HG02943 (cell line): Measurements from ENCODE around the gene ZMAT3.

Experiments
- ATAC-seq: cut with Tn5 transposase; IDR thresholded peaks from one replicate; pipeline ENCODE4 v1.9.1; 2021; ENCODE audit warnings: mild to moderate bottlenecking, low read depth, moderate library complexity; ENCODE audit not compliant: unreplicated experiment

ZMAT3 gene

DNA sequence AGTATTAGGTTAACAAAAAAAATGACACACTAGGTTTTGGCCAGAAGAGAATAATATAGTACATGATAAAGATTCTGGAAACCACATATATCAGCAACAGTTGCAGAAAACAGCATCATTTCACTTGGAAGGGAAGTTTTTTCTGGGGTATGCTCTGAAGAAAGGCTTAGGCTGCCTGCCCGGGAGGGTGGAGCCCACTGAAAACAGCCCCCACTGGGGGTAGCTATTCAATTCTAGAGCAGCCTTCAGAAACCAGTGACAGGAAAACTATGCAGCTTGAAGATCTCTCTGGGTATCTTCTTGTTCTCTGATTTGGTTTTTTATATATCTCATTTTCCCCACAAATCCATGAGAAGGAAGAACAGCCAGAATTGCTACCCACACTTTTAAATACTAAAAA lies 43.2 kb downstream of the ZMAT3 start:
- ATAC-seq, result no peak

DNA sequence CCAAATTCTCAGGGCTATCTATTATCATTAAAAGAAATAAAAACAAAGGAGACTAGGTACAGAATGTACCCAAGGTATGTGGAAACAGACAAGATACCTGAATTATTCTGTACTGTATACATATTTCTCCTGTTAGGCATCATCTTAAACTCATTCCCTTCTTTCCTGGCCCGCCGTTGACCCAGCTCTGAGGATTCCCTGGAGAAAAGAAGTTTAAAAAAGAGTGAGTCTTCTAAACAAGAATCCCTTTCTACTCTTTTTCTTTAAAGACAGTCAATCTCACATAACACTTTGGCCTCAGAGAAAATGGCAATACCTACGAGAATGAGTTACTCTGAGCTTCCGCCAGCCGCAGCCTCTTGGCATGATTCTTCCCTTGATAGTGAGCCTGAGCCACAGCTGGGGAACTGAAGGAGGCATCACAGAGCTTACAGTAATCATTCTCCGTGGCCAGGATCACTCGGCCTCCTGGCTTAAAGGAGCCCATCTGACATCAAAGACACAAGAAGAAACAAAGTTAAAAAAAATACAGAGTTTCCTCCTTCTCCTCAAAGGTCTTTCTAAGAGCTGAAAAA lies 44.2 kb downstream of the ZMAT3 start:
- no peak for ATAC-seq

DNA sequence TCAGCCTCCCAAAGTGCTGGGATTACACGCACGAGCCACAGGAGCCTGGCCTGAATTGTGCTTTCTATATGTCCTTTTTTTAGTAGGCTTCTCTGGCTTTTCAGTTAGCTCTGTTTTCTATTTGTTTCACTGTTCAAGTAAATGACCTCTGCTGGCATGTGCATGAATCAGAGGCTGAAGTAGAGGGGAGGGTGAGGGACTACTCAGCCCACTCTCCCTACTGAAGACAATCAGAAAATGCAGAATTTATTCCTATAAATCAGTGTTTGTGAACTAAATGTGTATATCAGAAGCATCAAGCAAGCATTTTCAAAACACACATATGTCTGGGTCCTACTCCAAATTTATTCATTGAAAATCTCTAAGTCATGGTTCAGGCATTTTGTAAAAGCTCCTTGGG lies 45.0 kb downstream of the ZMAT3 start:
- ATAC-seq, result no peak

DNA sequence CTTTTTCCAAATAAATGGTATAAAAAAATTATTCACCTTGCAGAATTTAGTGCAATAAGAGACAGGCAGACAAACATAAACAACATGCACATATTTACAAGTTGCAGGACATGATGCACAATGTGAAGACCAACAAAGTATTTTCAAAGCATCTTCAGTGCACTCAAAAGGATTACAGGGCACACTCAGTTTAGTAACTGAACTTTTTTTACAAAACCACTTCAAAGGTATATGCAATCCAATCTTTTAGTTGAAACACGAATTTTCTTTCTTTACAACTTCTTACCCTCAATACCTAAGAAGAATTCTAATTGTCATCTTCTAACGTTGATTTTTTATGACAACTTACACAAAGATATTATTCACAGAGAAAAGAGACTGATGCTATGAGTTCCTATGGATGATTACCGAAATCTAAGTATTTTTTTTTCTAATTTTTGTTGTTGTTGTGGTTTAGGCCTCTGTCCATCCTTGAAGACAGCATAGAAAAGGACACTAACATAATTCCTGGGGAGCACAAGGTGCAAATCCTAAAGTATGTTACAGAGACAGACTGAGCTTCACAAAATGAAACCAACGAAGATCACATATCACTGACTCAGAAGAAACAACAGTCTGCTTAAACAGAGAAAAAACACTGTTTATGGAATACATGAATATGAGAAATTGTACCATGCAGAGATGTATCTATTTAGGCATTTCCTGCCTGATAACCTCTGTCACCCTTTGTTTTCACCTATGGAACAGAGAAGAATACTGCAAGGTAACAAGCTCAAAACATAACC lies 50.3 kb downstream of the ZMAT3 start:
- ATAC-seq, result no peak

DNA sequence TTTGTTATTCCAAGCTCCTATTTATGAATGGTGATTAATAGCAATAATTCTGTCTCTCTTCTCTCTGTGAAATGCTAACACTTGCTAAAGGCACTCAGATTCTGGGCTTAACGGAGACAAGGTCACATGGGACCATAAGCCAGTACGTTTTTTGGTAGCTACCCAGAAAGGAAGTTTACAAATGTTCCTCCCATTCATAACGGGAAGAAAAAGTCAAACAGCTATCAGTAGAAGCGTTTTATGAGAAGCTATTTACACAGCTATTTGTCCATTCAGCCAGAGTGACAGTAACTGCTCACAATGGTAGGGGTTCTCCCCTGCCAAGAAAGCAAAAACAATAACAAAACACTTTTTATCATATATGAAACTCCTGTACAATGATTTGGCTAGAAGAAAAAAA lies 51.5 kb downstream of the ZMAT3 start:
- no peak for ATAC-seq

DNA sequence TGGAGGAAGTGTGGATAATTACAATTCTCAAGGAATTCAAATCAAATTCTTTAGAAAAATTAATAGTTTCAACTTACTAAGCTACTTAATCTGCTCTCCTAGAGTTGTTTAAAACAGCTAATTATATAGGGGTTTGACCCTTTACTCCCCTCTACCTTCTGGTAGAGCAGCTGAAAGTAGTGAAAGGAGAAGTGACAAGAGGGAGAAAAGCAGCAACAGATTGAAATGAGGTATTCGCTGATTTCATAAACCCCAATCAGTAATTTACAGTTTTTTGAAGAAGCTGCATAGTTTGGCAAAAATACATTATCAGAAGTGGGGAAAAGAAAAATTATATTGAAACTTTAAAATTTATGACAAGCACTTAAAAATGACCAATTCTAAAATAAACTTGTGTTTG lies 52.8 kb downstream of the ZMAT3 start:
- ATAC-seq, result no peak

DNA sequence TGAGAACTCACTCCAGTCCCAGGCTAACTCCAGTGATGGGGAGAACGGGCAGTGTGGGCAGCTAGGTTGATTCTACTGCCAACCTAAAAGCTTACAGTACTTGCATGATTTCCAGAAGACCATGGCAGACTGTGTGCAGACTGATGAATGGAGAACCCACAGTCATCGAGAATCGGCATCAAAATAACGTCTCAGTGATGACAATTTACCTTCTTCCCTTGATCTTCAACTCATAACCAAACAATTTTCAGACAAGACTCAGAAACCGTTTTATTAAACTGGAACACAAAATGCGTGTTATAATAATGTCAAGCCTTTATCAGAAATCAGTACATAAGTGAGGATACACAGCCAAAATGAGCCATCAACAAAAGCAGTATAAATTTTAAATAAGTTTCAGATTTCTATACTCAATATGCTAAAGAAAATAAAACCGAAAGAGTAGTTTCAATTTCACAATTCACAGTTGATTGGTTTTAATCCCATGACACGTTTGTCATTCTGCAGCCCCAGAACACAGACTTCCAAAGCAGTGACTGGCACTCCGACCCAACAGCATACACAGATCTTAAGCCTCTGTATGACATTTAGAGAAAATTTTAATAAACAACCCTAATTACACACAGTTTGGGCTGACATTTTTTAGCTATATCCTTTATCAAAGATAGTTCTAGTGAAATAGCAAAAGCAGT lies 54.5 kb downstream of the ZMAT3 start:
- peak; percentile 59 for ATAC-seq

DNA sequence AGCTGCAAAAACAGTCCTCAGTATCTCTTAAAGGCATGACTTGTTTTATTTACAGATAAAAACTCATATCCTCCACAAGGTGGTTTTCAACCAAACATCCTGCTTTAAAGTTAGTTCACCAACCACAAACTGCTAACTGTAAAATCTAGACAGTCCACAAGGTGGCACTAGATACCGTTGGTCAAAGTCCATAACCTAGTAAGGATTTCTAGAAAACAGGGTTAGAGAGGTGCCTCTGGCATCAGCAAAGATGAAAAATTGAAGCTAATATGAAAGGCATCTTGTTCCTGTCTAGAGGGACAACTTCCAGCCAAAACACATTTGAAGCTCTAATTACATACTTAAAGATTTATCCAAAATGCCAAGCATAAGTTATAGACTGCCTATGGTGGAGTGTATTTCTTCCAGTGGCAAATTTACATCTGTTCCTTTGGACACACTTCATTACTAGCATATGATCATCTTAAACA lies 56.0 kb downstream of the ZMAT3 start:
- ATAC-seq, result peak; percentile 65

DNA sequence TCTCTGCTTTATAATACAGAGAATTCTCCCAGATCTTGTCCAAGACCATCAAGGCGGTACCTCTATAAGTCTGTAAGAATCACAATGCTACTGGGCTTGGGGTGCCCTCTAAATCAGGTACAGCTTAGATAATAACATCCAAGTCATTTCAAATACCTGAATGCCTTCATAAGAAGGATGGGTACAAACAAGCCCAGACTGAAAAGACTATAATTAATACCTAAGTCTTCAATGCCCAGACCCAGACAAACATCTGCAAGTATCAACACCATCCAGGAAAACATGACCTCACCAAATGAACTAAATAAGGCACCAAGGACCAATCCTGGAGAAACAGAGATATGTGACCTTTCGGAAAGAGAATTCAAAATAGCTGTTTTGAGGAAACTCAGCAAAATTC lies 65.9 kb downstream of the ZMAT3 start:
- no peak for ATAC-seq

DNA sequence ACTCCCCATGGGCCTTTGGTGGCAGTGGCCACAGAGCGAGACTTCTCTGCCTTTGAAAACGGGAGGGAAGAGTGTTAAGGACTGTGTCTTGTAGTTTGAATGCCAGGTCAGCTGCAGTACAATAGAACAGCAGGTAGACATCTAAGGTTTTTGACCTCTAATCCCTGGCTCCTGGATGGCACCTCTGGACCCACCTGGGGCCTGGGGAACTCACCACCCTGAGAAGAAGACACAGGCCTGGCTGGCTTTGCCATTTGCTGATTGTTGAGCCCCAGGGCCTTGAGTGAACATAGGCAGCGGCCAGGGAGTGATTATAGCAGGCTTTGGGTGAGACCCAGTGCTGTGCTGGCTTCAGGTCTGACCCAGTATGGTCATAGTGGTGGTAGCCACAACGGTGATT lies 66.4 kb downstream of the ZMAT3 start:
- no peak for ATAC-seq

DNA sequence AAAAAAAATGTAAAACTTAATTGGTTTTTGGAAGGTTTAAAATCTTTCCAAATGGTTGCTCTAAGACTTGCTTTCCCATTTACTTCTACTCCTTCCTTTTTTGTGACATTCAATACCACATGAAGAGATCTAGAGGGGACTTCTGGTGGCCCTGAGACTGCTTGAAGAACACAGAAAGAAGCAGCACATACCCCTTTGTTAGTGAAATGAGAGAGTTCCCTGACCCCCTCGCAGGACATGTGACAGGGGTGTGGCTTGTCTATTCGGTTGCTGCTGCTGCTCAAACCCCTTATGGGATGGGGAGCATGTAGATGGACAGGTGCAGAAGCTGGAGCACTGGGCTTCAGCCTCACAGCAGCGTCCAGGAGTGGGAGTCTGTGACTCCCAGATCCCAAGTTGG lies 71.0 kb downstream of the ZMAT3 start:
- no peak for ATAC-seq

DNA sequence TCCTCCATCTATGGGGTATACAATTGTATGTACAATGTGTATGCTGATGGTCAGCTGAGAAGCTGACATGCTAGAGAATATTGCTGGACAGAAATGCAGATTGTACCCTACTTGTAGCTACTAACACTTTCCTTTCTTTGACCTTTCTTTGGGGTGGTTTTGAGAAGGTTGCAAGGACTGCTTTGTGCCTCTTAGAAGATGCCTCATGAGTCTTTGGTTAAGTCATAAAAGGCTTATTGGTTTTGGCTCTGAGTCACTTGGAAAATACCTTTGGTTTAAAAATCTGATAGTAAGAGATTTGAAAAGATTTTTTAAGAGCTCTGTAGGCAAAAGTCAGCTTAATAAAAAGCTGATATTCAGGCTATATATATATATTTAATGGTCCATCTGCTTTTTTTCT lies 71.5 kb downstream of the ZMAT3 start:
- no peak for ATAC-seq

DNA sequence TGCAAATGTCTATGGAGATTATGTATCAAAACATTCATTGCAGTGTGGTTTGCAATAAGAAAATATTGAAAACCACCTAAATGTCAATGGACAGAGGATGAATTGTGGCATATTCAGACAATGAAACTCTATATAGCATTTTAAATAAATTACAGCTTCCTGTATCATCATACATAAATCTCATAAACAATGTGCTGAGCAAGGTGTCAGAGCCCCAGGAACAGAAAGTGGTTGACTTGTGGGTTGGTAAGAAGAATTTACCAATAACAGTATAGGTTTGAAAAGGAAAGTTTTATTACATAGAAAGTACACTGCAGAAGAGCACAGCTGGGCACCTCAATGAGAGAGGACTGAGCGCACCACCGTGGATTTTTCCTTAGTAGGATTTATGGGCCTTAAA lies 75.2 kb downstream of the ZMAT3 start:
- ATAC-seq, result no peak

DNA sequence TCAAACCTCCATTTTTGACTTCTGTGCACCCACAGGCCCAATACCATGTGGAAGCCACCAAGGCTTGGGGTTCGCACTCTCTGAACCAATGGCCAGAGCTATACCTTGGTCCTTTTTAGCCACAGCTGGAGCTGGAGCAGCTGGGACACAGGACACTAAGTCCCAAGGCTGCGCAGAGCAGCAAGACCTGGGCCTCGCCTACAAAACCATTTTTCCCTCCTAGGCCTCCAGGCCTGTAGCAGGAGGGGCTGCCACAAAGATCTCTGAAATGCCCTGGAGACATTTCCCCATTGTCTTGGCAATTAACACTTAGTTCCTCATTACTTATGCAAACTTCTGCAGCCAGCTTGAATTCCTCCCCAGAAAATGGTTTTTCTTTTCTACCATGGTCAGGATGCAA lies 81.3 kb downstream of the ZMAT3 start:
- no peak for ATAC-seq

DNA sequence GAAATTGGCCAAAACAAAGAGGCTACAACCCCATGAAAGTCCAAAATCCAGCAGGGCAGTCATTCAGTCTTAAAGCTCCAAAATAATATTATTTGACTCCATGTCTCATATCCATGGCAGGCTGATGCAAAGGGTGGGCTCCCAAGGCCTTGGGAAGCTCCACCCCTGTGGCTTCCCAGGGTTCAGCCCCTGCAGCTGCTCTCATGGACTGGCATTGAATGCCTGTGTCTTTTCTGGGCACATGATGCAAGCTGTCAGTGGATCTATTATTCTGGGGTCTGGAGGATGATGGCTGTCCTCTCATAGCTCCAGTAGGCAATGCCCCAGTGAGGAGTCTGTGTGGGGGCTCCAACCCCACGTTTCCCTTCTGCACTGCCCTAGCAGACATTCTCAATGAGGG lies 81.8 kb downstream of the ZMAT3 start:
- no peak for ATAC-seq

DNA sequence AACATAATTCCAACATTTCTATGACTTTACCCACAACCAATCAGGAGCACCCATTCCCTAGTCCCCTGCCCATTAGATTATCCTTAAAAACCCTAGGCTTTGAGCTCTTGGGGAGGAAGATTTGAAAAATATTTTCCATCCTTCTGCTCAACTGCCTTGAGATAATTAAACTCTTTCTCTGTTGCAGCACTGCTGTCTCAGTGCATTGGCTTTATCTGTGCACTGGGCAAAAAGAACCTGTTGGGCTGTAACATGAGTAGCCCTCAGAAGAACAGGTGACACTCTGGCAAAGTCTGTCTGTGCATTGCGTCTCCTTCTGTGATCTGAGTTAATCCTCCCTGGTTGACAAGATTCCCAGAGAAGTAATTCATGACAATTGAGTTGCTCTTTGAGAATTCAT lies 83.9 kb downstream of the ZMAT3 start:
- ATAC-seq, result no peak

DNA sequence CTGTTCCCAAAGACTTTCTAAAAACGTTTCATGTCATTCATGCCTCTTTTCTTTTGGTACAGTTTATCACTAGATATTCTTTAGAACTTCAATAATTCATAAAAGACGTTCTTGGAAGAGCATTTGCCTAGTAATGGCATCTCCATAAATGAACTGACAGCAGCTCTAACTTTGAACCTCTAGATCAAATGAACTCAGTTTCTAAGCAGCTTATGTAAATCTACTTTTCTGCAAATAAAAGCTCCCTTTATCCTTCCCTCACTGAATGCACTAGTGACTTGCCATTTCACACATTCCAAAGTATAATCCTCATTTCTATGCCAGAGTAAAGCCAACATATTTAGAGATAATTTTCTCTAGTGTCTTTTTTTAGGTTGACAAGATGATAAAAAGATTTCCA lies 85.2 kb downstream of the ZMAT3 start:
- ATAC-seq, result no peak

DNA sequence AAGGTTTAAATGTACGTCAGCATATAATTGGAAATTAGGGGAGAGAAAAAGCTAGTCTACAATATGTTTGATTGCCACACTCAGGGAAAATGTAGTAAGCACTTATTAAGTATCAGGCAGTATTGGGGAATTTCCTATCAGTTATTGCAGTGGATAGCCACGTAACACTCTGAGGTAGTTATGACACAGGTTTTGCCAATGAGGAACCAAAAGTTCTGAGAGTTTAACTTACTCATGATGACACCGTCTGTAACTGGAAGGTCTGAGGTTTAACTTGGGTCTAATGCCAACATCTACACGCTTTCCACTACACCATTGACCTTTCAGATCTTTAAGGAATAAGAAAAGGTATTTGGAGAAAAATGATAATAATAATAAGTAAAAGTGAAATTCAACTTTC lies 89.5 kb downstream of the ZMAT3 start:
- no peak for ATAC-seq

DNA sequence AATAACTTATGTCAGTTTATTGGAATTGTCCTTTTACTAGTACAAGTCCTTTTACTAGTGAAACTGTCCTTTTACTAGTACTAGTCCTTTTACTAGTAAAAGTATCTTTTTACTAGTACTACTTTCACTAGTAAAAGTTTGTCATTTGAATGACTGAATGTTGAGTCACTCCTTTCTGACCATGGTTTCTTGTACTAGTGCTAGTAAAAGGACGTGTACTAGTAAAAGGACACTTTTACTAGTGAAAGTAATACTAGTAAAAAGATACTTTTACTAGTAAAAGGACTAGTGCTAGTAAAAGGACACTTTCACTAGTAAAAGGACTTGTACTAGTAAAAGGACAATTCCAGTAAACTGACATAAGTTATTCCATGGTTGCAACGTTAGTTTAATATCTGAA lies 96.3 kb downstream of the ZMAT3 start:
- ATAC-seq, result no peak

DNA sequence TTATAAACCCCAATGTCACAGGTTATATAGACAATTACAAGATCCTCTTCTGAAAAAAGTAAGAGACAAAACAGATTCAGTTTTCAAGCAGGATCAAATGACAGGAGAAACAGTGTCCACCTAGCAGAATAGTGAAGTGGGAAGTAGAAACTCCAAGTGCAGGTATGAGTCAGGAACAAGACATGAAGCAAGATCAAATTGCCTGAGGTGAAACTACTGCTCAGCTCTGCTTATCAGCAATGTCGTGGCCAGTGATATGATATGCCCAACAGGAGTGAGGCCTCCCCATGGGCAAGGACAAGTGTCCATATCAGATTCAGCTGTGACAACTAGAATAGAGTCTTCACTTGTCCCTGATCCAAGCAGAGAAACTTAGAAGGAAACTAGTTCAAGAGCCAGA lies 100.0 kb downstream of the ZMAT3 start:
- no peak for ATAC-seq

DNA sequence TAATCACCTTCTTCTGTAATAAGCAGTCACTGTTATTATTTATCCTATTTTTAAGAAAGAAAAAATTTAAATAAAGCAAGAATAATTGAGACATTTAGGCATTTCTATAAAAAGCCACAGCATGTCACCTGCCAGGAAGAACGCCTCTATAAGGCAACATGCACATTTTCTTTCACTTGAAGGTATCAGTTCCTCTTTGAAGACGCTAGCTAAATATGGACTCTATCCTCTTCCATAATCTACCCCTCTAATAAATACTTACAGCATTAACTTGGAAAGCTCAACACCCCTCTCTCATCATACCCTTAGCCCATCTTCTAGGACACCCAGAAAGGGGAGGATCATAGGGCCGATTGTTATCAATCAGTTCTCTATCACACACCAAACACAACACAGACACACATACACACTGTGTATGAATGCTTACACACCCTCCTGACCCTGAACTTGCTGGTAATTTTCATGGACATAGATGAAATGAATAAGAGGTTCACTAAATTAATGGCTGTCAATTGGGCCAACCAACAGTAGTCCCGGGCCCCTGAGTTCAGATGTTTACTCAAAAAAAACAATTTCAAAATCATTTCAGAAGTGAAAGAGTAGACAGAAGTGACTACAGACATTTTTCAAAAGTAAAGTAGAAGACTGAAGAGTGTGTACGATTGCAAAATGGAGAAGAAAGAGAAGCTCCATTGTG lies 102.5 kb downstream of the ZMAT3 start:
- peak; percentile 78 for ATAC-seq
